ENCODE results near the gene ARHGAP1. TPM values are rescaled to one million over a fixed set of nuclear protein-coding genes. Genes with fewer than 3 reads are reported as not detected.

The ARHGAP1 gene
- total and polyA plus RNA-seq, 2 of the 4 experiments (the other 2 are of a cell fraction): 46.6 to 78.8 TPM

DNA sequence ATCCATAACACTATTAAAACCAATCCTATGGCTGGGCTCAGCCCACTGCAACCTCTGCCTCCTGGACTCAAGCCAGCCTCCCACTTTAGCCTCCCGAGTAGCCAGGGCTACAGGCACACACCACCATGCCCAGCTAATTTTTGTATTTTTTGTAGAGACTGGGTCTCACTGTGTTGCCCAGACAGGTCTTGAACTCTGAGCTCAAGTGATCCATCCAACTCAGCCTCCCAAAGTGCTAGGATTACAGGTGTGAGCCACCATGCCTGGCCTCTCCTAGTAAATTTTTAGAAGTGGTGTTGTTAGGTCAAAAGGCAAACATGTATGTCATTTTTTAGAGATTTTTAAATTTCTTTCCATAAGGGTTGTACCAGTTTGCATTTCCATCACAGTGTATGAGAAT is 32.8 kb upstream of the ARHGAP1 start:
- H4K5ac ChIP-seq (ENCODE audit: low read depth, low read length): no peak overlapping the region
- no peaks in the 10 kb centered on the region for H3K27me3 ChIP-seq (ENCODE audit: control insufficient read depth, insufficient read depth, low read length)
- H2AK5ac ChIP-seq (ENCODE audit: low read depth, low read length): no peak overlapping the region
- H3K79me1 ChIP-seq (ENCODE audit: low read depth in 1 of 2, low read length in 2 of 2): no peaks in the 10 kb centered on the region
- H3K4me2 ChIP-seq (ENCODE audit: low read depth, low read length): no peak overlapping the region
- H3K18ac ChIP-seq (ENCODE audit: low read depth, low read length): no peak overlapping the region
- dilution Hi-C loops (cut with HindIII; ENCODE audit: low sequenced_read_pairs, unreplicated experiment): no loop called here
- no TSS peak for BruUV-seq (replicated peaks)
- no peak overlapping the region for H2BK5ac ChIP-seq (ENCODE audit: low read depth, low read length, poor library complexity, severe bottlenecking)
- H3K23ac ChIP-seq (ENCODE audit: low read depth, low read length): no peak overlapping the region
- H3K9me3 ChIP-seq (ENCODE audit: control insufficient read depth, insufficient read depth, low read length): no peaks in the 10 kb centered on the region
- ATAC-seq (ENCODE audit: low read depth) (no peak), DNase-seq (no peak)
- H3K4ac ChIP-seq (ENCODE audit: low read depth, low read length): no peak overlapping the region
- in situ Hi-C loops (cut with MboI; ENCODE audit: low sequenced_read_pairs): no loop called here
- H4K8ac ChIP-seq (ENCODE audit: low read depth in 2 of 2, low read length in 2 of 2): no peak overlapping the region
- H3K27ac ChIP-seq (ENCODE audit: insufficient read depth, low read length): no peak overlapping the region
- TF ChIP-seq BHLHE40 (IDR thresholded peaks at IDR 0.05; ENCODE audit: low read depth, low read length) (no peak), POLR2A (IDR thresholded peaks at IDR 0.05; ENCODE audit: low read depth, low read length) (no peak), CEBPB (IDR thresholded peaks at IDR 0.05; ENCODE audit: low read depth, low read length) (no peak), MXI1 (IDR thresholded peaks at IDR 0.05; ENCODE audit: borderline replicate concordance, low read depth, low read length) (no peak), RFX5 (IDR thresholded peaks at IDR 0.05; ENCODE audit: low read depth, low read length) (no peak), NFE2L2 (IDR thresholded peaks at IDR 0.05; ENCODE audit: low read depth, low read length) (no peak)
- intact Hi-C loops (cut with micrococcal nuclease): no loop called here
- no peak overlapping the region for H2AK9ac ChIP-seq (replicated peaks; ENCODE audit: low read depth, low read length, poor library complexity)
- no peak overlapping the region for H3K9ac ChIP-seq (ENCODE audit: low read depth, low read length)
- H2AFZ ChIP-seq (replicated peaks; ENCODE audit: low read length, poor library complexity): no peak overlapping the region
- no peak overlapping the region for H3K4me3 ChIP-seq (ENCODE audit: insufficient read depth, low read depth, low read length)
- no peaks in the 10 kb centered on the region for H3K9me1 ChIP-seq (ENCODE audit: insufficient read depth, low read length)
- no peaks in the 10 kb centered on the region for H3K36me3 ChIP-seq (ENCODE audit: control insufficient read depth, insufficient read depth, low read length)
- H4K20me1 ChIP-seq (ENCODE audit: insufficient read depth, low read length): no peaks in the 10 kb centered on the region
- no peak overlapping the region for H4K91ac ChIP-seq (ENCODE audit: insufficient read depth, low read depth, low read length)
- H2BK20ac ChIP-seq (ENCODE audit: low read depth, low read length): no peak overlapping the region
- no peak overlapping the region for H3K14ac ChIP-seq (replicated peaks; ENCODE audit: low read depth, low read length)
- H3K56ac ChIP-seq (ENCODE audit: extremely low read depth, insufficient read depth, low read length): no peak overlapping the region
- WGBS, 2 experiments (ENCODE audit: extremely low coverage in 2 of 2, insufficient read length in 1 of 2): no CpG with 5 or more reads among the region's 1 CpG
- H2BK15ac ChIP-seq (ENCODE audit: low read depth, low read length): no peak overlapping the region
- H2BK120ac ChIP-seq (ENCODE audit: low read depth, low read length): no peak overlapping the region
- POLR2A ChIA-PET (ENCODE audit: unreplicated experiment): no interaction called here
- CTCF ChIA-PET: no interaction called here
- H3K4me1 ChIP-seq (ENCODE audit: control insufficient read depth, insufficient read depth, low read length): no peaks in the 10 kb centered on the region
